DOHH2 (cell line): ENCODE measurements around the gene UGT2B28.

Experiments
- CTCF ChIP-seq: fragments of 200-600 bp; sonication (generic); IDR thresholded peaks from one replicate; pipeline ENCODE4 v1.5.1; 2014; ENCODE audit warnings: antibody characterized with exemption, mild to moderate bottlenecking, low read depth, low read length; ENCODE audit not compliant: poor library complexity, severe bottlenecking
- EZH2phosphoT487 ChIP-seq: fragments of 200-600 bp; sonication (generic); IDR thresholded peaks from 2 replicates; pipeline ENCODE4 v1.6.1; 2017; ENCODE audit warnings: borderline replicate concordance, mild to moderate bottlenecking, antibody characterized with exemption, low read length, moderate library complexity, mixed read lengths

DNA sequence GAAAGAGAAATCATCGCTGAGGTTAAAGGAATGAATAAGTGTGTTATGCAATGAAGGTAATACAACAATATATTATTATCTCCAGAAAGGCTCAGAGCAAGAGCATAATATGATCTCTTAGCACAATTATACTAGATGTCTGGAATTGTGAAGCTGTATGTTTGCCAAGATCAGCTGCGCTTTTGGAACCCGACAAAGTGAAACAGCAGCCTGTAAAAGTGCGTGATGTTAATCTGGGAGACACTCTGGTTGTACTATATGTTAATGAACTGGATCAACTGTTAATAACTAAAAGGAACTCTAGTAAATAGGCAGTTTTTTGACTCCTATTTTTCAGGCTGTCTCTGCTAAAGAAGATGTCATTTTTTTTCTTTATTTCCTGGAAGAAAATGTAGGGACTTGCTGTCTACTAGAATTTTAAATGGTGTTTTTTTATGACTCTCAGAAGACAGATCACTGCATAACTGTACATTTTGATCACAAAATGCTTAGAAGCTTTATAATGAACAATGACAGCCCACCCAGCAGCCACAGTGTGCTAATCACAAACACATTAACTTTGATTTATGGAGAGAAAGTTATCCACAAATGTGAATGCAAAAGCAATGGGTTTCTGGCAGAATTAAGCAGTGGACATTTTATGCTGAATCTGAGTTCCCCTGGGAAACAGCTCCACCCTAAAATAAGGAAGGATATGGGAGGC is 50.2 kb downstream of the UGT2B28 start:
- TF ChIP-seq CTCF = no peak
- TF ChIP-seq EZH2phosphoT487 = no peak
